Hepatocyte (in vitro differentiated cells): Measurements from ENCODE around the gene SLC41A3. TPM values are rescaled to one million over a fixed set of nuclear protein-coding genes. Genes with fewer than 3 reads are reported as not detected.

Source experiments
- DNase-seq: peaks from one replicate; pipeline ENCODE4 v3.0.0-alpha.2; 2016; ENCODE audit warnings: low spot score
- H2AFZ ChIP-seq: fragments of 200-600 bp; sonication (generic); 2 replicates; pipeline ENCODE4 v1.6.0; 2016; ENCODE audit warnings: antibody characterized with exemption, mild to moderate bottlenecking
- H3K27ac ChIP-seq: fragments of 200-600 bp; sonication (generic); 2 replicates; pipeline ENCODE4 v1.5.1; 2016; ENCODE audit warnings: mild to moderate bottlenecking
- H3K27me3 ChIP-seq: fragments of 200-600 bp; sonication (generic); 2 replicates; pipeline ENCODE4 v1.6.1; 2016
- H3K36me3 ChIP-seq: fragments of 200-600 bp; sonication (generic); replicated peaks from 2 replicates; pipeline ENCODE4 v1.5.1; 2016; ENCODE audit warnings: low read depth; ENCODE audit not compliant: insufficient read depth
- H3K4me1 ChIP-seq: fragments of 200-600 bp; sonication (generic); 2 replicates; pipeline ENCODE4 v1.5.1; 2016; ENCODE audit warnings: mild to moderate bottlenecking, moderate library complexity; ENCODE audit not compliant: insufficient read depth
- H3K4me2 ChIP-seq: fragments of 200-600 bp; sonication (generic); 2 replicates; pipeline ENCODE4 v1.6.0; 2016
- H3K4me3 ChIP-seq: fragments of 200-600 bp; sonication (generic); 2 replicates; pipeline ENCODE4 v1.5.1; 2016; ENCODE audit warnings: mild to moderate bottlenecking
- H3K79me2 ChIP-seq: fragments of 200-600 bp; sonication (generic); 2 replicates; pipeline ENCODE4 v1.6.0; 2017; ENCODE audit warnings: mild to moderate bottlenecking
- H3K9me2 ChIP-seq: fragments of 200-600 bp; sonication (generic); replicated peaks from 2 replicates; pipeline ENCODE4 v1.6.0; 2017; ENCODE audit warnings: mild to moderate bottlenecking; ENCODE audit not compliant: insufficient read depth
- H3K9me3 ChIP-seq: fragments of 200-600 bp; sonication (generic); 2 replicates; pipeline ENCODE4 v1.5.1; 2016; ENCODE audit warnings: low read depth, mild to moderate bottlenecking
- H4K20me1 ChIP-seq: fragments of 200-600 bp; sonication (generic); 2 replicates; pipeline ENCODE4 v1.6.0; 2016; ENCODE audit warnings: mild to moderate bottlenecking; ENCODE audit not compliant: insufficient read depth, poor library complexity, severe bottlenecking
- EZH2 ChIP-seq: fragments of 200-600 bp; sonication (generic); IDR thresholded peaks from 2 replicates; pipeline ENCODE4 v1.6.1; 2016; ENCODE audit warnings: antibody characterized with exemption, mild to moderate bottlenecking, borderline replicate concordance
- EZH2phosphoT487 ChIP-seq: fragments of 200-600 bp; sonication (generic); IDR thresholded peaks from one replicate; pipeline ENCODE4 v1.6.1; 2018; ENCODE audit warnings: antibody characterized with exemption, mild to moderate bottlenecking, low read depth, moderate library complexity; ENCODE audit not compliant: unreplicated experiment, severe bottlenecking
- WGBS: methylation state at CpG from one replicate; pipeline ENCODE4 v1.1.6; 2016; ENCODE audit warnings: low lambda C conversion rate; ENCODE audit errors: missing lambda C conversion rate; 5-methylcytosine and 5-hydroxymethylcytosine counted together
- polyA plus RNA-seq: library from polyadenylated mRNA; unstranded; fragments of >200 nt; fragmentation: Nextera tagmentation; extraction: Ambion mirVana; gene quantifications from 2 replicates; pipeline ENCODE4 v1.2.1, GENCODE V29; 2016
- total RNA-seq: library from RNA; depleted of rRNA; stranded (reverse); fragments of >200 nt; gene quantifications from 2 replicates; pipeline ENCODE4 v1.2.3, GENCODE V29; 2014
- TF ChIP-seq, protein P1 (sequence below): fragments of 200-600 bp; sonication (generic); IDR thresholded peaks from 2 replicates; pipeline ENCODE4 v1.5.1; 2016; ENCODE audit warnings: antibody characterized with exemption, mild to moderate bottlenecking; ENCODE audit not compliant: poor library complexity

The SLC41A3 gene
- total and polyA plus RNA-seq, 2 experiments from 2014 or later, result 29.3 to 43.4 TPM

DNA sequence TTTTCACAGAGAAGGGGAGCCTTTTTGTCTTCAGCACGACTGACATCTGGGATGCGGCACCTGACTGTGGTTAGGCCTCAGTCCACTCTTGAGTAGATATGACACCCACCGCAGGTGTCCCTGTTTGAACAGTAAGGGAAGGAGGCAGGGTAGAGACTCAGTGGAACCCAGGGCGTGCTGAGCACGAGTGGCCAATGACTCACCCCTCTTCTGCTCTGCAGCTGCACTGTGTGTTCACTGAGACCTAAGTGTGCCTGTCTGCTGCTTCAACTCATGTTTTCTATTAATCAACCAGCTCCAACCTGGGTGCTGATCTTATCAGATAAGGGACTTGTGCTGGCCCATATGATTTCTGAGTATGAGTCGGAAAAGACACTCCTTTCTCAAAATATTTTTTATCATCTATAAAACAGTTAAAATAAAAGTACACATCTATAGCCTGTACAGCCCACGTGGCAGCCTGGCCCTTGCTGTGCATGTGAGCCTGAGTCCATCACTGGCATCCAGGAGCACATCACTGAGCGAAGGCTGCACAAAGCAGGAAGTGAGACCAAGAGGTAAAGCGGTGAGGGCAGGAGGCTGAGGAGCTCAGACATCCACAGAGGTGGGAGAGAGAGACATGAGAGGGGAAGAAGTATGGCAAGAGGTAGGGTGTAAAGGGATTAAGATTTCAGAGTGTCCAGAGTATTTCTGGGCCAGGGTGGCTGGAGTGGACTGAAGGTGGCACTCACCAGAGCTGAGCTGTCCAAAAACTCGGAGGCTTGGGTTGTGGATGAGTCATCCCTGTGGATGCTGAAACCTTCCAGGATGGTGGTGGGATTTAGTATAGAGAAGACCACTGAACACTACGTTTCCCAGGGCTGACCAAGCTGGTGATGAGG is 49.2 kb downstream of the SLC41A3 start:
- H3K4me1 ChIP-seq, result no peaks in the 10 kb centered on the region
- 77% methylated on average over 11 of the region's 11 CpGs for WGBS
- TF ChIP-seq EZH2phosphoT487 (no peak), EZH2 (no peak)
- TF ChIP-seq, protein P1, sequence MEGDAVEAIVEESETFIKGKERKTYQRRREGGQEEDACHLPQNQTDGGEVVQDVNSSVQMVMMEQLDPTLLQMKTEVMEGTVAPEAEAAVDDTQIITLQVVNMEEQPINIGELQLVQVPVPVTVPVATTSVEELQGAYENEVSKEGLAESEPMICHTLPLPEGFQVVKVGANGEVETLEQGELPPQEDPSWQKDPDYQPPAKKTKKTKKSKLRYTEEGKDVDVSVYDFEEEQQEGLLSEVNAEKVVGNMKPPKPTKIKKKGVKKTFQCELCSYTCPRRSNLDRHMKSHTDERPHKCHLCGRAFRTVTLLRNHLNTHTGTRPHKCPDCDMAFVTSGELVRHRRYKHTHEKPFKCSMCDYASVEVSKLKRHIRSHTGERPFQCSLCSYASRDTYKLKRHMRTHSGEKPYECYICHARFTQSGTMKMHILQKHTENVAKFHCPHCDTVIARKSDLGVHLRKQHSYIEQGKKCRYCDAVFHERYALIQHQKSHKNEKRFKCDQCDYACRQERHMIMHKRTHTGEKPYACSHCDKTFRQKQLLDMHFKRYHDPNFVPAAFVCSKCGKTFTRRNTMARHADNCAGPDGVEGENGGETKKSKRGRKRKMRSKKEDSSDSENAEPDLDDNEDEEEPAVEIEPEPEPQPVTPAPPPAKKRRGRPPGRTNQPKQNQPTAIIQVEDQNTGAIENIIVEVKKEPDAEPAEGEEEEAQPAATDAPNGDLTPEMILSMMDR, result no peak
- no peak for DNase-seq
- H3K9me2 ChIP-seq, result no peaks in the 10 kb centered on the region
- H3K27me3 ChIP-seq, result no peaks in the 10 kb centered on the region
- no peaks in the 10 kb centered on the region for H3K36me3 ChIP-seq
- no peak overlapping the region for H2AFZ ChIP-seq
- H3K9me3 ChIP-seq, result no peaks in the 10 kb centered on the region
- no peaks in the 10 kb centered on the region for H4K20me1 ChIP-seq
- no peak overlapping the region for H3K4me2 ChIP-seq
- H3K4me3 ChIP-seq, result no peak overlapping the region
- H3K27ac ChIP-seq, result no peak overlapping the region
- H3K79me2 ChIP-seq, result no peaks in the 10 kb centered on the region

DNA sequence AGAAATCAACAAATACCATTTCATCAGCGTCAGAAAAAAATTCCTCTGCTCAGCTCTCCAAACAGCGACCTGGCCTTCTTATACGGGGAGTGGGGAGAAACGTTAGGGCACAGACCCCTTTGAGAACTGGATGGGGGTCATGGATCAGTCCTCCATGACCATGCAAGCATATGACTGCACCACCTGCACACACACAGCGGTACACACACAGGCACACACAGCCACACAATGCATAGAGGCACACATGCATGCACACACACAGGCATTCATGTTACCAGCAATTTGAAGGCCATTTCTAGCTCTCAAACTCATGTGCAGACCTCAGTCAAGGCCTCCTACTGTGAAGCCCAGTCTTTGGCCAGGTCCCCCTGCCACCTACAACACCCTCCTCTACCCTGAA is 50.2 kb downstream of the SLC41A3 start:
- no peaks in the 10 kb centered on the region for H3K9me3 ChIP-seq
- TF ChIP-seq EZH2phosphoT487 (no peak), EZH2 (no peak)
- TF ChIP-seq, protein P1, result no peak
- H3K27ac ChIP-seq, result no peak overlapping the region
- 100% methylated on average over 5 of the region's 5 CpGs for WGBS
- H3K79me2 ChIP-seq, result no peaks in the 10 kb centered on the region
- H3K36me3 ChIP-seq, result no peaks in the 10 kb centered on the region
- no peak overlapping the region for H3K4me3 ChIP-seq
- DNase-seq, result no peak
- no peaks in the 10 kb centered on the region for H3K9me2 ChIP-seq
- H2AFZ ChIP-seq, result no peak overlapping the region
- H4K20me1 ChIP-seq, result no peaks in the 10 kb centered on the region
- no peaks in the 10 kb centered on the region for H3K4me1 ChIP-seq
- H3K27me3 ChIP-seq, result no peaks in the 10 kb centered on the region
- no peak overlapping the region for H3K4me2 ChIP-seq

DNA sequence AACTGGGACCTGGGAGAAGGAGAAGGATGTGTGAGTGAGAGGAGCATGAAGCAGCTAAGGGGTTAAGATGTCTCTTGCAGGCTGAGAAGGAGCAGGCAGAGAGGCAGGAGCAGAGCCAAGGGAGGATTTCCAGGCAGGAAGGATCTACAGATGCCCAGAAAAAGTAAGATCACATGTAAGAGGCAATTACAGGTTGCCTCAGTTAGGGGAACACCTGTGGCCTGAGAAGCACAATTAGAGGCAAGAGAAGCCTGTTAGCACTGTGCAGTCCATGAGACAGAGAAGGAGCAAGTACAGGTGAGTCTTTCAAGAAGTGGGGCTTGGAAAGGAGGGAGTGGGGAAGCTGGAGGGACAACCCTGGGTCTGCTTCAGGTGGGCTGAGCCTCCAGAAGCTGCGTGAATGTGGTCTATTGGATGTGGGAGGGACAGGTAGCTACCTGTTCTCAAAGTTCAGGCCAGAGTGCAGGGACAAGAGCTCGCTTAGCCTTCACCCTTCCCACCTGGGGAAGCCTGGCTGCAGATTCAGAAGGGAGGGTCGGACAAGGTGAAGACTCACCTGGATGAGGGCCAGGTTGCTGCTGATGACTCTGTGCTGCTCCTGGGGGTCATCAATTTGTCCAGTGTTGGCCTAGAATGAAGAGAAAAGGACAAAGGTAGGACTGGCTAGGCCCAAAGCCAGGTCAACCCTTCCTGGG is 50.7 kb downstream of the SLC41A3 start:
- H3K9me2 ChIP-seq, result no peaks in the 10 kb centered on the region
- DNase-seq, result no peak
- WGBS, result 100% methylated on average over 3 of the region's 3 CpGs
- H3K79me2 ChIP-seq, result no peaks in the 10 kb centered on the region
- H3K4me3 ChIP-seq, result no peak overlapping the region
- no peaks in the 10 kb centered on the region for H3K36me3 ChIP-seq
- no peak overlapping the region for H3K27ac ChIP-seq
- H3K4me2 ChIP-seq, result no peak overlapping the region
- H2AFZ ChIP-seq, result no peak overlapping the region
- no peaks in the 10 kb centered on the region for H3K9me3 ChIP-seq
- no peak for TF ChIP-seq EZH2phosphoT487
- TF ChIP-seq EZH2, result no peak
- TF ChIP-seq, protein P1, result no peak
- H4K20me1 ChIP-seq, result no peaks in the 10 kb centered on the region
- no peaks in the 10 kb centered on the region for H3K27me3 ChIP-seq
- no peaks in the 10 kb centered on the region for H3K4me1 ChIP-seq
